ENCODE data around the gene GGCT. TPM values are rescaled to one million over a fixed set of nuclear protein-coding genes. Genes with fewer than 3 reads are reported as not detected.
A peak's percentile ranks its signal among the peaks of the same experiment; 100 is the strongest.
"Not testable (repeated sequence)": the region's sequence is repeated elsewhere in the genome, so short reads cannot be mapped to it uniquely, and the experiment has no call there.

The GGCT gene
- total RNA-seq, 4 donors from 2014 or later = 7.4 to 20.0 (median 12.8) TPM

DNA sequence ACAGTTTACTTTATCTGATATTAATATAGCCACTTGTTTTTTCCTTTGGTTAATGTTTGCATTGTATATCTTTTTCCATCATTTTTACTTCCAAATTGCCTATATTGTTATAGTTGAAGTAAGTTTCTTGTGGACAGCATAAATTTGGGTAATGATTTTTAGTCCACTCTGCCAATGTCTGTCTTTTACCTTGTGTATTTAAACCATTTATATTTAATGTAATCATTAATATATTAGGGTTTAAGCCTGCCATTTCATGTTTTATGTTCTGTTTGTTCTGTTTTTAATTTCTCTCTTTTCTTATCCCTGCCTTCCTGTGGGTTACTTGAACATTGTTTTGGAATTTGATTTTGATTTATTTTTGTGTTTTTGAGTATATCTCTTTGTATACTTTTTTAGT, 13.2 kb downstream of the GGCT start:
- Histone ChIP-seq H3K27me3 (no peaks in the 10 kb centered on the region), H3K4me1 (peaks cover 0 to 10% of the 10 kb centered on the region in 2 donors), H3K9me3 (no peaks in the 10 kb centered on the region), H3K27ac (no peak overlapping the region), H3K4me3 (no peak overlapping the region), H3K36me3 (no peaks in the 10 kb centered on the region)
- intact Hi-C loops (cut with DNase I; ENCODE audit: low total_unique reads) (no loop called here), in situ Hi-C loops (cut with MboI; ENCODE audit: low sequenced_read_pairs in 4 of 4) (no loop called here)
- DNase-seq = no peak
- ATAC-seq = no peak
- no peak for TF ChIP-seq POLR2A (IDR thresholded peaks at IDR 0.05)
- TF ChIP-seq, protein P1, sequence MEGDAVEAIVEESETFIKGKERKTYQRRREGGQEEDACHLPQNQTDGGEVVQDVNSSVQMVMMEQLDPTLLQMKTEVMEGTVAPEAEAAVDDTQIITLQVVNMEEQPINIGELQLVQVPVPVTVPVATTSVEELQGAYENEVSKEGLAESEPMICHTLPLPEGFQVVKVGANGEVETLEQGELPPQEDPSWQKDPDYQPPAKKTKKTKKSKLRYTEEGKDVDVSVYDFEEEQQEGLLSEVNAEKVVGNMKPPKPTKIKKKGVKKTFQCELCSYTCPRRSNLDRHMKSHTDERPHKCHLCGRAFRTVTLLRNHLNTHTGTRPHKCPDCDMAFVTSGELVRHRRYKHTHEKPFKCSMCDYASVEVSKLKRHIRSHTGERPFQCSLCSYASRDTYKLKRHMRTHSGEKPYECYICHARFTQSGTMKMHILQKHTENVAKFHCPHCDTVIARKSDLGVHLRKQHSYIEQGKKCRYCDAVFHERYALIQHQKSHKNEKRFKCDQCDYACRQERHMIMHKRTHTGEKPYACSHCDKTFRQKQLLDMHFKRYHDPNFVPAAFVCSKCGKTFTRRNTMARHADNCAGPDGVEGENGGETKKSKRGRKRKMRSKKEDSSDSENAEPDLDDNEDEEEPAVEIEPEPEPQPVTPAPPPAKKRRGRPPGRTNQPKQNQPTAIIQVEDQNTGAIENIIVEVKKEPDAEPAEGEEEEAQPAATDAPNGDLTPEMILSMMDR (IDR thresholded peaks at IDR 0.05 in 4 of 5, conservative IDR thresholded peaks at IDR 0.05 in 1 of 5) = no peak

DNA sequence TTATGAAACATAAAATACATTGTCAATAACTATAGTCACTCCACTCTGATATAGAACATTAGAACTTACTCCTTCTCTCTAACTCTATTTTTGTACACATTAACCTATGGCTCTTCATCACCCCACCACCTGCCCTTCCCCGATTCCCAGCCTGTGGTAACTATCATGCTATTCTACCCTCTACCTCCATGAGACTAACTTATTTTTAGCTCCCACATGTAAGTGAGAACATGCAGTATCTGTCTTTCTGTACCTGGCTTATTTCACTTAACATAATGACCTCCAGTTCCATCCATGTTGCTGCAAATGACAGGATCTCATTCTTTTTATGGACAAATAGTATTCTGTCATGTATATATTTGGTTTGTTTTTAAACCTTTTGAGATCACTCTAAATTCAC, 17.3 kb downstream of the GGCT start:
- no peaks in the 10 kb centered on the region for H3K36me3 ChIP-seq
- no peak for DNase-seq
- peaks cover 0 to 10% of the 10 kb centered on the region in 2 donors for H3K4me1 ChIP-seq
- no peak overlapping the region for H3K27ac ChIP-seq
- TF ChIP-seq, protein P1 (IDR thresholded peaks at IDR 0.05 in 4 of 5, conservative IDR thresholded peaks at IDR 0.05 in 1 of 5) = no peak
- TF ChIP-seq POLR2A (IDR thresholded peaks at IDR 0.05) = no peak
- peak; percentile 49 to 63 for ATAC-seq
- no peaks in the 10 kb centered on the region for H3K9me3 ChIP-seq
- intact Hi-C loops (cut with DNase I; ENCODE audit: low total_unique reads) = no loop called here
- in situ Hi-C loops (cut with MboI; ENCODE audit: low sequenced_read_pairs in 4 of 4) = no loop called here
- H3K4me3 ChIP-seq = no peak overlapping the region
- no peaks in the 10 kb centered on the region for H3K27me3 ChIP-seq

- no peaks in the 10 kb centered on the region for H3K27me3 ChIP-seq
- intact Hi-C loops (cut with DNase I; ENCODE audit: low total_unique reads) = no loop called here
- H3K36me3 ChIP-seq = no peaks in the 10 kb centered on the region
- H3K9me3 ChIP-seq = no peaks in the 10 kb centered on the region
- in situ Hi-C loops (cut with MboI; ENCODE audit: low sequenced_read_pairs in 4 of 4) = no loop called here
- TF ChIP-seq POLR2A (IDR thresholded peaks at IDR 0.05) = no peak
- TF ChIP-seq, protein P1 (IDR thresholded peaks at IDR 0.05 in 4 of 5, conservative IDR thresholded peaks at IDR 0.05 in 1 of 5) = no peak
- H3K4me3 ChIP-seq = no peak overlapping the region
- no peak overlapping the region for H3K27ac ChIP-seq
- no peak for DNase-seq
- ATAC-seq = no peak
- peaks cover 0 to 10% of the 10 kb centered on the region in 2 donors for H3K4me1 ChIP-seq
Observed at GRCh38 chr7:30485667-30486066, 19.0 kb downstream of the GGCT start.

DNA sequence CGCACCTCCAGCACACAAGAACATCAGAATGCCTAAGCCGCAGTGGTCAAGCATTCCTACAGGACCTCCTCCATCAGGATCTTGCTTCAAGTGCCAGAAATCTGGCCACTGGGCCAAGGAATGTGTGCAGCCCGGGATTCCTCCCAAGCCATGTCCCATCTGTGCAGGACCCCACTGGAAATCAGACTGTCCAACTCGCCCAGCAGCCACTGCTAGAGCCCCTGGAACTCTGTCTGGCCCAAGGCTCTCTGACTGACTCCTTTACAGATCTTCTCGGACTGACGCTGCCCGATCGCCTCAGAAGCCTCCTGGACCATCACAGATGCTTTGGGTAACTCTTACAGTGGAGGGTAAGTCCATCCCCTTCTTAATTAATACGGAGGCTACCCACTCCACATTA, 23.2 kb downstream of the GGCT start:
- peaks cover 17 to 23% of the 10 kb centered on the region in 2 donors for H3K4me1 ChIP-seq
- H3K27me3 ChIP-seq; intact Hi-C loops (cut with DNase I; ENCODE audit: low total_unique reads); H3K9me3 ChIP-seq; ATAC-seq; H3K36me3 ChIP-seq; in situ Hi-C loops (cut with MboI; ENCODE audit: low sequenced_read_pairs in 4 of 4); DNase-seq; H3K27ac ChIP-seq; H3K4me3 ChIP-seq: not testable (repeated sequence)

- Histone ChIP-seq H3K27ac (peak overlapping the region; percentile 78 to 95 (median 89)), H3K4me1 (peaks cover 23 to 31% of the 10 kb centered on the region in 2 donors), H3K36me3 (no peaks in the 10 kb centered on the region), H3K27me3 (no peaks in the 10 kb centered on the region), H3K9me3 (no peaks in the 10 kb centered on the region), H3K4me3 (peak overlapping the region; percentile 68 to 97 (median 86))
- ATAC-seq (peak in 1 of 2 donors; percentile 53), DNase-seq (no peak)
- no peak for TF ChIP-seq POLR2A (IDR thresholded peaks at IDR 0.05)
- TF ChIP-seq, protein P1 (IDR thresholded peaks at IDR 0.05 in 4 of 5, conservative IDR thresholded peaks at IDR 0.05 in 1 of 5) = no peak
- in situ Hi-C loops (cut with MboI; ENCODE audit: low sequenced_read_pairs in 4 of 4) = no loop called here
- intact Hi-C loops (cut with DNase I; ENCODE audit: low total_unique reads) = loop anchor here (2.0 to 5.0 kb wide), 3 partner anchors 25 to 452 kb away; partner anchors contain the start of genes FKBP14, GGCT, PLEKHA8 and ZNRF2
Observed at GRCh38 chr7:30479202-30480120, 25.2 kb downstream of the GGCT start.

Measured in gastrocnemius medialis (tissue), 4 donors.